Astrocyte of the cerebellum (primary cell): ENCODE results near the gene DACH1.

Experiments used
- DNase-seq: peaks from one replicate; pipeline ENCODE4 v3.0.0-alpha.2; 2011; ENCODE audit warnings: low read depth
- H3K4me3 ChIP-seq: 2 replicates; pipeline ENCODE4 v1.5.1; 2011; ENCODE audit warnings: mild to moderate bottlenecking, low read depth, low read length, moderate library complexity
- in situ Hi-C: cut with HindIII; loops from 2 replicates; pipeline ENCODE4 v1.10.0; 2017; ENCODE audit warnings: low sequenced_read_pairs
- TF ChIP-seq, protein P1 (sequence below): IDR thresholded peaks from 2 replicates; pipeline ENCODE4 v1.5.1; 2012; ENCODE audit warnings: low read length, low read depth, moderate library complexity, mild to moderate bottlenecking; ENCODE audit errors: missing control alignments

Gene DACH1

DNA sequence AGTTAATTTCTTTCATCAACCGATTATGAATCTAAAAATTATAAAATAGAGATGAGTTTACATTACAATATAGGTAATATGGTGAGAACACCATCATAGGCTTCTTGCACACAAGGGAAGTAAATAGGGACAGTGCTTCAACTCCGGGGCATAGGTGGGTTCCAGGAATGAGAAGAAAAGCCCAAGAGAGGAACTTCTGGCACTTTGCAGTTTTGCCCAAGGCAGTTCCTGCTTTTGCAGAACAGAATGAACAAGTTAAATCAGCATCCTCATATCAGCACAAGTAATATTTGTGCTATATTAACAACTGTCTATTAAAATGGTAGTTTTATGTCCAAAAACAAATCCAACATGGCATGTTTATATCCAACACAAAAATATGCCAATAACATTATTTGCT lies 60.1 kb downstream of the DACH1 start:
- TF ChIP-seq, protein P1, sequence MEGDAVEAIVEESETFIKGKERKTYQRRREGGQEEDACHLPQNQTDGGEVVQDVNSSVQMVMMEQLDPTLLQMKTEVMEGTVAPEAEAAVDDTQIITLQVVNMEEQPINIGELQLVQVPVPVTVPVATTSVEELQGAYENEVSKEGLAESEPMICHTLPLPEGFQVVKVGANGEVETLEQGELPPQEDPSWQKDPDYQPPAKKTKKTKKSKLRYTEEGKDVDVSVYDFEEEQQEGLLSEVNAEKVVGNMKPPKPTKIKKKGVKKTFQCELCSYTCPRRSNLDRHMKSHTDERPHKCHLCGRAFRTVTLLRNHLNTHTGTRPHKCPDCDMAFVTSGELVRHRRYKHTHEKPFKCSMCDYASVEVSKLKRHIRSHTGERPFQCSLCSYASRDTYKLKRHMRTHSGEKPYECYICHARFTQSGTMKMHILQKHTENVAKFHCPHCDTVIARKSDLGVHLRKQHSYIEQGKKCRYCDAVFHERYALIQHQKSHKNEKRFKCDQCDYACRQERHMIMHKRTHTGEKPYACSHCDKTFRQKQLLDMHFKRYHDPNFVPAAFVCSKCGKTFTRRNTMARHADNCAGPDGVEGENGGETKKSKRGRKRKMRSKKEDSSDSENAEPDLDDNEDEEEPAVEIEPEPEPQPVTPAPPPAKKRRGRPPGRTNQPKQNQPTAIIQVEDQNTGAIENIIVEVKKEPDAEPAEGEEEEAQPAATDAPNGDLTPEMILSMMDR: no peak
- H3K4me3 ChIP-seq: no peak overlapping the region
- no peak for DNase-seq
- in situ Hi-C loops: no loop called here

DNA sequence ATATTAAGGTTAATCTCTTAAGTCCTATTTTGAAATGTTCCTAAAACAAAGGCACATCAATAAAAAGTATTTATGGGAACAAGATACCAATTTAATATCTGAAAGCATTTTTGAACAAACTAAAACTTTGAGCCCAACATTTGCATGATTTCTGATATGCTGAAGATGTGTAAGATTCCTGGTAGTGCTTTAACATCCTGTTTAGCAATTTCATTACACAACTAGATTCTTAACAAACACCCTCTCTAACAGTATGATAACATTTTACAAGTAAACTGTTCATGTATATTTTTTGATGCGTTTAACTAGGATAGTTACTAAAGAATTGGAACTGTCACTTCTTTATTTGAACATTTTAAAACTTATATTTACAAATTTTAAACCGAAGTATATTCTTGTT lies 63.9 kb downstream of the DACH1 start:
- H3K4me3 ChIP-seq: no peak overlapping the region
- in situ Hi-C loops: no loop called here
- DNase-seq: no peak
- TF ChIP-seq, protein P1: no peak

DNA sequence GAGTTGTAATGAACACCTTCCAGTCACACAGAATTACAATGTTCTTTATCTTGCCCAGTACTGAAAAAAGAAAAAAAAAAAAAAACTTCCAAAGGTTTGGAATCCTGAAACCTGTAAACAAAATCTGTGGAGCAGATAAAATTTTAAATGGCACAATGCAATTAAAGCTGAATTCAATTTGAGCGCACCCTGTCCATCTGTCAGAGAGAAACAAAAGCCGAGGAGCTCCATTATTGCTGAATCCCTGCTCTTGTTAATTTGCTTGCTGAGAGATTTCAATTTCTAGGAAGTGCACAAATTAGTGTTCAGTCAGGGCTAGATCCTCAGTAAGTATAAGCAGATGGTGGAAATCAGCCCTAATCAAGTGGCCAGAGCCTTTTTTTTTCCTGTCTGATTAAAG lies 65.2 kb downstream of the DACH1 start:
- DNase-seq: no peak
- TF ChIP-seq, protein P1: no peak
- in situ Hi-C loops: no loop called here

DNA sequence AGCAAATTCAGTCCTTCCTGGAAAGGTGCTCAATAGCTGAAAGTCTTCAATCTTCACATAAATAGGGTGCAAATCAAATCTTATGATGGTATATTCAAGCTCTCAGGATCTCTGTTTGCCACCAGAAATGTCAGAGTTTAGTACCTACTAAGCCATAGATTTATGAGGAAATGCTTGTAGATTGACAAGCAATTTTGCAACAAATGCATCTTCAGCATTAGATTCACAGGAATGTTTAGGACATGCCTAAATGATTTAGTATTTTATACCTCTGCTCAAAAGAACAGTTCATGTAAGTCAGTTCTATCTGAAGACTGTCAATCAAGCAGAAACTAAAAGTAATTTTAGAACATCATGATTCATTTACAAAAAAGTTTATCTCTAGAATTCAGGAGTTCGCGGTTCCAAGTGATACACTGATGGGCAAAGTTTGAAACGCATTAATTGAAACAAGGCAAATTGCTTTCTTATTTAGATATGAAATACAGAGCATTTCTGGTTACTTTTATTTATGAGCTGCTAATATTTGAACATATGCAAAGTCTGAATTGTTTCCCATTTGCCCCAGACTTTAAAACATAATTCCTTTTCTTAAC lies 65.7 kb downstream of the DACH1 start:
- in situ Hi-C loops: no loop called here
- DNase-seq: no peak
- TF ChIP-seq, protein P1: no peak
- H3K4me3 ChIP-seq: no peak overlapping the region

More for the DNA sequence above, 65.2 kb downstream of the DACH1 start:
- H3K4me3 ChIP-seq: no peak overlapping the region

DNA sequence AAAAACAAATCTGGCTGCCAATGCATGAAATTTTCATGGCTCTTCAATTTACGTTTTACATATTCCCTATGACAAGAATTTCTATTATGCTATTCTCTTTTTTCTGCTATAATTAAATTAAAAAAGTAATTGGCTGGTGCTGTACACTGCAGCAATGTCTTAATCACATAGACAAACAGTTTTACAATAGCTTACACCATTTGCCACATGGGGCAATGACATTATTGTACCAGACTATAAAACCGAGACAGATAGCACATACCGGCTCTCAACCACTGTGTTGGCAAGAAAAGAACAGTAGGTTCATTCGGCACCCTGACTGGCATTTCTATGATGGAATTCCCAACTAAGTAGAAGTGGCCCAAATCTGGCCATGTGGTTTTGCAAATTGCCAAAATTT lies 67.7 kb downstream of the DACH1 start:
- DNase-seq: no peak
- in situ Hi-C loops: no loop called here

DNA sequence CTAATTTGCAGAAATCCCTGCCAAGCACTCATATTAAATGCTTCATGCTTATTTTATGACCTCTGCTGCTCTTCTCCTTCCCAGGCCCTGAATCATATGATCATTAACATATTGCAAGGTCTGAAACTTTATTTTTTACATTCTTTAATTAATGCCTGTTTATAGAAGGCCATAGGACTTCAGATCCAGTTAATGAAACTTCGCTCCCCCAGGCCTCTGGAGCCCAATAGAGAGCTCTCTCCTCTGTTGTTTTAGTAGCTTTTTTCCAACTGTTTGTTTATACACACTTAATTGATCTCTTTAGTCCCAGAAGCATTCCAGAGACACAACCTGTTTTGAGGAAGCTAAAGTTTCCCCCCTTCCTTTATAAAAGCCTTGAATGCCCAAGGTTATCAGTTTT lies 68.3 kb downstream of the DACH1 start:
- in situ Hi-C loops: no loop called here

More for the DNA sequence above, 67.7 kb downstream of the DACH1 start:
- TF ChIP-seq, protein P1: no peak
- H3K4me3 ChIP-seq: no peak overlapping the region

More for the DNA sequence above, 68.3 kb downstream of the DACH1 start:
- no peak for DNase-seq
- H3K4me3 ChIP-seq: no peak overlapping the region
- TF ChIP-seq, protein P1: no peak
